Ascending aorta (tissue), 2 donors: Measurements from ENCODE around the gene SCRN1. TPM values are rescaled to one million over a fixed set of nuclear protein-coding genes. Genes with fewer than 3 reads are reported as not detected.

Experiments
- DNase-seq, 2 donors: peaks; one replicate each; pipeline ENCODE4 v3.0.0-alpha.2; 2019; ENCODE audit warnings: low spot score in 2 of 2
- H3K27ac ChIP-seq, 2 donors: fragments of 200-600 bp; sonication (generic); one replicate each; pipeline ENCODE4 v1.5.1; 2016 to 2017; ENCODE audit warnings: mild to moderate bottlenecking in 1 of 2
- H3K27me3 ChIP-seq: fragments of 200-600 bp; sonication (generic); one replicate; pipeline ENCODE4 v1.5.1; 2017
- H3K36me3 ChIP-seq, 2 donors: fragments of 200-600 bp; sonication (generic); one replicate each; pipeline ENCODE4 v1.5.1; 2016
- H3K4me1 ChIP-seq, 2 donors: fragments of 200-600 bp; sonication (generic); one replicate each; pipeline ENCODE4 v1.5.1; 2016 to 2017; ENCODE audit warnings: mild to moderate bottlenecking in 1 of 2
- H3K4me3 ChIP-seq, 2 donors: fragments of 200-600 bp; sonication (generic); one replicate each; pipeline ENCODE4 v1.5.1; 2016 to 2017; ENCODE audit warnings: mild to moderate bottlenecking in 1 of 2
- H3K9me3 ChIP-seq, 2 donors: fragments of 200-600 bp; sonication (generic); one replicate each; pipeline ENCODE4 v1.5.1; 2016
- CTCF ChIP-seq, 3 experiments: fragments of 200-600 bp in 2 of 3; fragments of 450-650 bp in 1 of 3; sonication (generic) in 2 of 3; IDR thresholded peaks; one replicate each; pipeline ENCODE4 v1.5.1; 2016 to 2019; ENCODE audit warnings: antibody characterized with exemption in 3 of 3, mild to moderate bottlenecking in 1 of 3, moderate library complexity in 1 of 3
- intact Hi-C: fragments of 100-400 bp; cut with DNase I; formaldehyde crosslinking; loops from one replicate; pipeline ENCODE4 v1.15.1; 2023
- total RNA-seq: library from RNA; depleted of rRNA; stranded (reverse); fragments of >200 nt; gene quantifications from one replicate; pipeline ENCODE4 v1.1.0, GENCODE V29; 2016

SCRN1 gene
- total RNA-seq, 1 donor from 2014 or later: 31.0 TPM

GRCh38 chr7:29974286-29974685 is 15.3 kb downstream of the SCRN1 start:
- no peak for TF ChIP-seq CTCF (IDR thresholded peaks at IDR 0.05)
- no peaks in the 10 kb centered on the region for H3K27me3 ChIP-seq
- no peaks in the 10 kb centered on the region for H3K4me1 ChIP-seq
- no peak overlapping the region for H3K27ac ChIP-seq
- H3K4me3 ChIP-seq: no peak overlapping the region
- no peak for DNase-seq
- H3K36me3 ChIP-seq: no peaks in the 10 kb centered on the region
- H3K9me3 ChIP-seq: no peaks in the 10 kb centered on the region
- intact Hi-C loops: no loop called here

- Histone ChIP-seq H3K4me1 (no peaks in the 10 kb centered on the region), H3K27ac (no peak overlapping the region), H3K4me3 (no peak overlapping the region), H3K27me3 (no peaks in the 10 kb centered on the region), H3K9me3 (no peaks in the 10 kb centered on the region), H3K36me3 (peaks cover 0 to 4% of the 10 kb centered on the region in 2 donors)
- no peak for TF ChIP-seq CTCF (IDR thresholded peaks at IDR 0.05)
- intact Hi-C loops: no loop called here
- DNase-seq: no peak
Measured at GRCh38 chr7:29972315-29972669, 17.3 kb downstream of the SCRN1 start.

GRCh38 chr7:29971566-29972314 is 17.9 kb downstream of the SCRN1 start:
- intact Hi-C loops: no loop called here
- H3K4me1 ChIP-seq: no peaks in the 10 kb centered on the region
- TF ChIP-seq CTCF (IDR thresholded peaks at IDR 0.05): no peak

GRCh38 chr7:29970158-29970557 is 19.4 kb downstream of the SCRN1 start:
- Histone ChIP-seq H3K27ac (no peak overlapping the region), H3K4me1 (peaks cover 0 to under 1% of the 10 kb centered on the region in 2 donors)
- intact Hi-C loops: no loop called here

More at GRCh38 chr7:29971566-29972314, 17.9 kb downstream of the SCRN1 start:
- Histone ChIP-seq H3K27me3 (no peaks in the 10 kb centered on the region), H3K27ac (no peak overlapping the region), H3K36me3 (peaks cover 0 to 4% of the 10 kb centered on the region in 2 donors), H3K9me3 (no peaks in the 10 kb centered on the region), H3K4me3 (no peak overlapping the region)
- DNase-seq: no peak

GRCh38 chr7:29969738-29970137 is 19.9 kb downstream of the SCRN1 start:
- Histone ChIP-seq H3K27ac (no peak overlapping the region), H3K27me3 (no peaks in the 10 kb centered on the region), H3K4me1 (peaks cover 0 to 3% of the 10 kb centered on the region in 2 donors), H3K36me3 (peaks cover 0 to 4% of the 10 kb centered on the region in 2 donors), H3K4me3 (no peak overlapping the region), H3K9me3 (no peaks in the 10 kb centered on the region)
- DNase-seq: no peak
- intact Hi-C loops: no loop called here
- no peak for TF ChIP-seq CTCF (IDR thresholded peaks at IDR 0.05)

More at GRCh38 chr7:29970158-29970557, 19.4 kb downstream of the SCRN1 start:
- peaks cover 0 to 4% of the 10 kb centered on the region in 2 donors for H3K36me3 ChIP-seq
- no peaks in the 10 kb centered on the region for H3K27me3 ChIP-seq
- H3K9me3 ChIP-seq: no peaks in the 10 kb centered on the region
- H3K4me3 ChIP-seq: no peak overlapping the region
- no peak for DNase-seq
- TF ChIP-seq CTCF (IDR thresholded peaks at IDR 0.05): no peak
